GM18861 (cell line): ENCODE data around the gene XPO6.

Experiments
- ATAC-seq: cut with Tn5 transposase; IDR thresholded peaks from one replicate; pipeline ENCODE4 v1.9.1; 2021; ENCODE audit not compliant: unreplicated experiment

Gene XPO6

DNA sequence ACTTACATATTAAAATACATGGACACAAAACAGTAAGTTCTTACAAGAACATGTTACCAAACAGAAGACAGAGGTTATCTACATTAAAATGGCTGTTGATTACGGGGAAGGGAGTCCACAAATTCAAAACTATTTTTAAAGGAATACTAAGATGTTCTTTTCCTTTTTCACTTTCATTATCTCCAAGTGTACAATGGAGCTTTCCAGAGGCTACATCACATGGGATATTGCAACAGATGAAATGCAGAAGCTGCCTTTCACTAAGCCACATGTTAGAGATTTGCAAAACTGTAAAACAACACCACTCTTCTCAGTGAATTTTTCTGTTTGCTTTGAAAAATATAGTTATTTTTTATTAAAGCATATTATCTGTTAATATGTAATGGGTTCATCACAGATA, 53.6 kb downstream of the XPO6 start:
- no peak for ATAC-seq

DNA sequence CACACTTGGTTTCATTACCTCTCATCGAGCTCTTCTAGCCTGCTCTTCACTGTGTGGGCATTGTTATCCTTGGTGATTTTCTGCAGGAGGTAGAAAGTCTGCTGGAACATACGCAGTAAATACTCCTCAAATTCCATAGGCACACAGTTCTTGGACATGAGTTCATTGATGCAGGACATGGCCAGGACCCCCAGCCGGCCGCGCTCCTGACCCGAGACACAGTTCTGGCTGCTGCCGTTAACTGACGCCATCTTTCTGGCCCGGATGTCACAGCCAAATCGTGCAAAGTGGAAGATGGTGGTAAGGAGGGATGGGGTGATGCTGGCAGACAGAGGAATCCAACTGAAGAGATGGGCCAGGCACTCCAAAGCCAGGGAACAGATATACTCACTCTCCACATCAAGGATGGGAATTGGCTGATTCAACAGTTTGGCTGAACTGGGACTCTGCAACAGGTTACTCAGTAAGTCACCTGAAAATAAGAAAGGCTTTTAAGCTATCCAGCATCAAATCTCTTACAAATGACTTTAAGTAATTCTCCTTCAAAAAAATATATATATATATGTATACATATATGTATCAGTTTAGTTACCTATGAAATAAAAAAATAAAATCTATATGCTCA, 55.6 kb downstream of the XPO6 start:
- ATAC-seq: no peak

DNA sequence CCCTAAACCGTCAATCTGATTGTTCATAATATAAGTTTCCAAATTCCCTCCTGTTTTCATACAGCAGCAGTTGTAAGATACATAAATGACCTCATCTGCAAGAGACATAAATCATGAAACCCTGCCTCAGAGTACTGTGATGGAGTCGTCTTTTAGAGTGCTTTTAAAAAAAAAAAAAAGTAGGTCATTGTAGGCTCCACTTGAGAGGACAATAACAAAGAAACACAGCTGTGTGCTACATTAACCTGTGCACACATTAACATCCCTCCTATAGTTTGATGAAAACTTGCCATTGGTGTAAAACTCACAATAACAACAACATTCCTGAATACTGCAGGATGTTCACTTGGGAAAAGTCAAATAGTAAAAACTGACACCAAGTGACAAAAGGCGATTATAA, 56.5 kb downstream of the XPO6 start:
- ATAC-seq: no peak

DNA sequence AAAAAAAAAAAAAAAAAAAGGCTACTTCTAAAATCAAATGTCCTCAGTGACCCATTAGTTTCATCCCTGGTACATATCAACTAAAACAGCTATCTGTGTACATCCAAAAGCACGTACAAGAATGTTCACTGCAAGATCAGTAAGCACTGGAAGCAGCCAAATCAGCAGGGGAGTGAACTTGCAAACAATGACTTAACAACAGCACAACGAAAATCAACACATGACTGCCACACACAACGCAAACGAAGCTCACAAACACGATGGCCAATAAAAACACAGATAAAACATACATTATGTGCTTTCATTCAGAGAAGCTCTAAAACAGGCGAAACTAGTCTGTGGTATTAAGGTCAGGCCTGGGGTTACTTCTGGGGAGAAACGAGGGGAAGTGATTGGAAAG, 60.6 kb downstream of the XPO6 start:
- ATAC-seq: no peak

DNA sequence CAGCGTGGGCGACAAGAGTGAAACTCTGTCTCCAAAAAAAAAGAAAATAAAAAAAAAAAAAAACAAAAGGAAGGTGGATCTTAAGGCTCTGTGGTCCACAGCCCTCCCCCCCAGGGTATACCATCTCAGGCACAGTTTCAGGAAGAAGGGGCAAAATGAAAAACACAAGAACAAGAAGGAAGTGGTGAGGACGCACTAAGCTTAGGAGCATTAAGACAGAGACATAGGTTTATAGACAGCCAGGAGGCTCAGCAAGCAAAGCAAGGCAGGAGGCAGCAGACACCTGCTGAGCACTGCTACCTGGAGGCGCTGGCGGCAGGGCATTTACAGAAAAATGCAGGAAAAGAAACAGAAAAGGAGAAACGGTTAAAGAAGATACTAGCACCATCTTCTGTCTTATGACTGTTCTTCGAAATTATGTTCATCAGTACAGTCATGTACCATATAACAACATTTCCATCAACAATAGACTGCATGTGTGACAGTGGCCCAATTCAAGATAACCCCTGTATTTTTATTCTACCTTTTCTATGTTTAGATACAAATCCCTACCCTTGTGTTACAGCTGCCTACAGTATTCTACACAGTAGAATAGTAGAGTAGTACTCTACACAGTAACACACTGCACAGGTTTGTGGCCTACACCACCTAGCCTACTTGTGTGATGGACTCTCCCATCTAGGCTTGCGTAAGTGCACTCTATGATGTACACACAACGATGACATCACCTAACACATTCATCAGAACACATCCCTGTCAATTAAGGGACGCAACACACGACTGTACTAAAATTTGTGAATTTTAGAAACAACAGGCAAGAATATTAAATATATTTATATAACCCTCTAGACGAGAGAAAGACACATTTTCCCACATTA, 62.5 kb downstream of the XPO6 start:
- no peak for ATAC-seq

DNA sequence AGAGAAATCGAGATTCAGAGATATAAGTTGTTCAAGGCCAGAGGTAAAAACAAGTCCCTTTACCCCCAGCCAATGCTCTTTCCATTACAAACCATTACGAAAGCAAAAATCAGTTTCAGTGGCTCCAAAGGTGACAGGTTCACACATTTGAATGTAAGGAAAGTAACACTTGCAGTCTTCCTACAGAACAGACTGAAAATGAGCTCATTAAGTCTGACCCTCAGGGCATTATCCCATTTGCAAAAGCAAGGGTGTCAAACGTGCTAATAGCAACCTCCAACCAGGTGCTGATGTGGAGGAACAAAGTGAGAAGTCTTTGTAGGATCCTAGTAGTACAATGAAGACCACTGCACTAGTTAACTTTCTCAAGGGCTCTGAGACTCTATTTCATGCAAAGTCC, 65.2 kb downstream of the XPO6 start:
- ATAC-seq: no peak

DNA sequence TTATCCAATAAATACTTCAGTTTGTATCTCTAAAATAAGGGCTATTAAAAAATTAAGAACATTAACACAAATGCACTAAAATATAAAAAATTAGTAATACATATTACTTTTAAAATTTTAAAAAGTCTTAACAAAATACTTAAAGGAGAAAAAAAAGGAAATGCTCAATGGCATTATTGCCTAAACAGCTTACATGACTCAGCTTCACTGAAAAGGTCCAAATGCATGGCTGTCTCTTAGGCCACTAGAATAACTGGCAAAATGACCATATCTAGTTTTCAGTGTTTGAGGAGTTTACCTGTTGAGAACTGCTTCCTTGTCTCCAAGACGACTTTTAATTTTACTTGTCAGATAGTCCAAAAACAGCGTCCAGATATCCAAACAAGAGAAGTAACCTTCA, 66.0 kb downstream of the XPO6 start:
- no peak for ATAC-seq

DNA sequence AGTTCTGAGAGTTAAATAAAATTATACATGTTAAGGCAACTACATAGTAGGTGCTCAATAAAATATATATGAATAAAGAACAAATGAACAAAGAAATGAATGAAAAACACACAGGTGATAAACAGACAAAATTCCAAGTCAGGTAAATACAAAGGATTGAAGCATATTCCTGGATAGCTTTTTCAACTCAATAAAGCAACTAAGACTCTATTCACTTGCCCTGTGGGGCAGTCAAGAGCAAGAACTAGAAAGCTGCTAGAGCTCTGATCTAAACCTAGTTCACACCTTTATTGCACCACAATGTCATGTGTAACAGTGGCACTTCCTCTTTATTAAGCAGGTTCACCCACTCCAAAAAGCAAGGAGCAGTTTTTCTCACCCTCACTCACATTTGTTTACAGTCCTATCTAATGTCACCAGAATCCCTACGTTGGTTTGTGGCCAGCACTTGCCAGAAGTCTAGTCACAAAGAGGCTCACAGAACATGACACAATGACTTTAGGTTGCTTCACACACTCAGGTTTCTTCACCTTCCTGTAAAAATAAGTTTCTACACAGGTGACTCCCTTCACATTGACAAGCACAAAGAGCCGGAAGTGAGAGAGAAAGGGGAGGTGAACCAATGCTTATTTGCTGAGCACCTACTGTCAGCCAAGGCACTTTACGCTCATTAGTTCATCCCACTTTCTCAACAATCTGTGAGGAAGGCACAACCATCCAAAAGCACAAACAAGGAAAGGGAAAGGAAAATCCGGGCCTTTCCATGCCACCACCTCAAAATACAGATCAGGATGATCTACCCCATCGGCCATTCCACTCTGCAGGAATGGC, 70.8 kb downstream of the XPO6 start:
- ATAC-seq: peak; percentile 59

DNA sequence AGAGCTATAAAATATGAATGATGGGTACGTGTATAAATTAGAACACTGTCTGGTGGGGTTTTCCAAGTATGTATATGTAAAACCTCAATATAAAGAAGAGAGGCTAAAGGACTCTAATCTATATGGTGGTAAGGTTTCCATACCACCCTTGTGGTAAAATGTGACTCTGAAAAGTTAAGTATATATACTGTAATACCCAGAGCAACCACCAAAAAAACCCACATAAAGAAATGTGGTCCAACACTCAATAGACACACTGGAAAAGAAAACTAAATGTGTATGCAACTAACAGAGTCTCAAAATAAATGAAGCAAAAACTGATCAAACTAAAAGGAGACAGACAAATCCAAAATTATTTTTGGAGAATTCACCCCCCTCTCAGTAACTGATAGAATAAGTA, 72.2 kb downstream of the XPO6 start:
- ATAC-seq: no peak

DNA sequence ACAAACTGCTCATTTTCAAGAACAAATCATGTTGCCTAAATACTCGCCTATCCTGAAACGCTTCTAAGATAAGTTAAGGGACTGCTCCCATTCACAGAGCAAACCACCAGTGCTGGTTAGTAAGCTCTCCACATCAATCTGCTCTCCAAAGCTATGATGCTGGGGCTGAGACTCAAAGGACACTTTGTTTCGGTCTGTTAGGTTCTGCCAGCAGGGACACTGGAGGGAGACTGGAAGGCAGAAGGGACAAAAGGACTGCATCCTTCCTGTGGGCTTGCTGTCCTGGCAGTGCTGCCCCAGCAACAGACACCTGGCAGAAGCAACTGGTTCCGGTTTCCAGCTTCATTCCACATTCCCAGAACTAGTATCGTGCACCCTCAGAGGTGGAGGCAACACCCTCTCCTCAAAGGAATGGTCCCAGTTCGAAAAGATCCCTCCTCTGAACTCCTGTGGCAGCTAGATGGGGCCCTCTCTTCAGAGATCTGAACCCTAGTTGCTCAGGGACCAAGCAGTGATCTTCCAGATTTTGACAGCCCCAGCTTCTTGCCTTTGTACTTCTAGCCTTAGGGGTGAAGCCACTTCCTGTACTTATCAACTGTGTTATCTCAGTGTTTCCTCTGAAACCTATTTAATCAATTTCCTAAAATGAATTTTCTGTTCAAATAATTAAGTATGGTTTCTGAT, 74.9 kb downstream of the XPO6 start:
- no peak for ATAC-seq

DNA sequence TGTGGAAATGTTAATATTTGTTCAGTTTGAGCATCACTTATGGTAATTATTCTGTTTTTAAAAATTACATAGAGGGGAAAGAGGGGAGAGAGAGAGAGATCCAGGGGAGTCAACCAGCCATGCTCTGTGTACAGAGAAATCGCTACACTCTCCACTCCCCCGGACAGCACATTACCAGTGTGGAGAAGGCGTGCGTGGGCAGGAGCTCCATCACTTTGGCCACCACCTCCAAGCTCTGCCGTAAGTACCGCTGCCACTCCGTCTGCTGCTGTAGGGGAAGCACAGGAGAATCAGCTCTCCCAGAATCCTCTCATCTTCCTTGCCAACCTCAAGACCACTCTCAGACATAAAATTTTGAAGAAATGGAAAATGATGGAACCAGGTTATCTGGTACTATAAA, 78.1 kb downstream of the XPO6 start:
- no peak for ATAC-seq

DNA sequence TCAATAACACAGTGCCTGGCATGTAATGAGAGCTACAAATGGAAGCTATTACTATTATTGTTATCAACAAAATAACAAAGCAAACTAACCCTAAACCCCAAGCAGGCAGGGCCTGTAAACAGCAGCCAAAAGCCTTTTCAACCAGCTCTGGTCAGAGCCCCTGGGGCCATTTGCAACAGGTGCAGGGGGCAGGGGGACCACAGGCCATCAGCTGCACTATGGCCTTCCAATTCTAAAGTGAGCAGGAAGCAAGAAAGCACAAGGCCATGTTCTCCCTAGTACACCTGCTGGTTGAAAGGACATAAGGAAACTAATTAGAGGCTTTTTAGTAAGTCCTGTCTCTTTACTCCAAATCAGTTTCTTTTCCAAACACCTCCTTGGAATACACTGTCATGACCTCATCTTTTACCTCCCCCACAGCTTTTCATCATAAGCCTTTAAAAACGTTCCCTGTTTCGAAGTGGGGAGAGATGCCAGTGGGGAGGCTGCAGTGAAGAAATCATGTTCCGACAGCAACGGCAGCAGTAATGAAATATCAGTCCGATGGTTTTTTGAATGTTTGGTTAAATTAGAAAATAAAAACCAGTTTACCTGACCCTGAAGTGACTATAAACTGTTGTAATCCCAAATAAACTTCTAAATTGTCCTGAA, 79.9 kb downstream of the XPO6 start:
- ATAC-seq: no peak

DNA sequence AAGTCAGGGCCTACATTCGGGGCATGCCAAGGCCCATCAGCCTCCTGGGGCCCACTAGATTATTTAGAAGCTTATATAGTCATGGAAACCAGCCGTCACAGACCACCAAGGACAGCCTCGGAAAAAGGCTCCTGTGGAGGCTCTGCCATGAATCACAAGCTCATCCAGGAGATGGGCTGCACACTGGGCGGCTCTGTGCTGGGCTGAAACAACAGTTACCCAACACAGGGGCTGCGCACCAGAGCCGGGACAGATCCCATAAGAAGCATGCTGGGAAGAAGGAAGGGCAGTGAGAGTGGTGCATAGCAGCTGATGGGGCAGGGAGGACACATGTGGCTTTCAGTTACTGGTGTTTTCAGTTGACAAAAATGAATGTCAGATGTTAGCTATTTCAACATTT, 80.6 kb downstream of the XPO6 start:
- no peak for ATAC-seq

DNA sequence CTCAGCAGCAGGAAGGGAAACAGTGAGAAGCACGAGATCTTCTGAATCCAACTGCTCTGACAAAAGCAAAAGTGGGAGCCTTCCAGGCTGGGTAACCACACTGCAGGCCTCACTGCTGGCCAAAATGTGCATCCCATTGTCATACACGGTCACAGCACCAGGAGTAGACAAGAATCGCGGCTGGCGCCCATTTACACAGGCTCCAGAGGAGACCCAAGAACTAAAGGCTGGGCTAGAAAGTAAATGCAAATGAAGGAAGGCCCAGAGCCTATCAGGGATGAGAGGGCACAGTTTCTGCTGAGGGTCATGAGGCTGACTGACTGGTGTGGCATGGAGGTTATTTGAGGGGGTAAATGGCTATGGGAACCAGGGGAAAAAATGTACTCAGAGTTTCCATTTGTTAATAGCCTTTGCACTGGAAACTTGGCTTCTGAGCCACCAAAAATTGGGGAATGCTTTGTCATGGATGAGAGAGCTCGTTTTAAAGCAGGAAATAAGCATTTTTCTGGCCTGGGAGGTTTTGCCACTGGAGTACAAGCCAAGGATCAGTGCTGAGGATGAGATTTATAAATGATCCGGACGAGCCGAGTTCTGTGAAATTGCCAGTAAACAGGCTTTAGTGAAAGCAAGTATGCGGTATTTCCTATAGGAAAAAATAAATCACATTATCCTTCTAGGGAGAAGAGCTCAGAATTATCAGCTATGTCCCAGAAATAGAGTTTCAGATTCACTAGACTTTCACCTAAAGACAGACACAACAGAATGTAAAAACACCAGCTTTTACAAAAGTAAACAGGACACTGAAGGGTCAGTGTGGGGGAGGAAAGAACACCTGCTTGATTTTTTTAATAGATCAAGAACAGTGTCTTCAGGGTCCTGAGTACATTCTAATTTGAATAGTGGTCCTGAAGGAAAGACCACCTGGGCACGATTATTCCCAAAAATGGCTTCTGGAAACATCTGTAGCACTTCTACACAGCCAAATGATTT, 81.4 kb downstream of the XPO6 start:
- ATAC-seq: no peak

DNA sequence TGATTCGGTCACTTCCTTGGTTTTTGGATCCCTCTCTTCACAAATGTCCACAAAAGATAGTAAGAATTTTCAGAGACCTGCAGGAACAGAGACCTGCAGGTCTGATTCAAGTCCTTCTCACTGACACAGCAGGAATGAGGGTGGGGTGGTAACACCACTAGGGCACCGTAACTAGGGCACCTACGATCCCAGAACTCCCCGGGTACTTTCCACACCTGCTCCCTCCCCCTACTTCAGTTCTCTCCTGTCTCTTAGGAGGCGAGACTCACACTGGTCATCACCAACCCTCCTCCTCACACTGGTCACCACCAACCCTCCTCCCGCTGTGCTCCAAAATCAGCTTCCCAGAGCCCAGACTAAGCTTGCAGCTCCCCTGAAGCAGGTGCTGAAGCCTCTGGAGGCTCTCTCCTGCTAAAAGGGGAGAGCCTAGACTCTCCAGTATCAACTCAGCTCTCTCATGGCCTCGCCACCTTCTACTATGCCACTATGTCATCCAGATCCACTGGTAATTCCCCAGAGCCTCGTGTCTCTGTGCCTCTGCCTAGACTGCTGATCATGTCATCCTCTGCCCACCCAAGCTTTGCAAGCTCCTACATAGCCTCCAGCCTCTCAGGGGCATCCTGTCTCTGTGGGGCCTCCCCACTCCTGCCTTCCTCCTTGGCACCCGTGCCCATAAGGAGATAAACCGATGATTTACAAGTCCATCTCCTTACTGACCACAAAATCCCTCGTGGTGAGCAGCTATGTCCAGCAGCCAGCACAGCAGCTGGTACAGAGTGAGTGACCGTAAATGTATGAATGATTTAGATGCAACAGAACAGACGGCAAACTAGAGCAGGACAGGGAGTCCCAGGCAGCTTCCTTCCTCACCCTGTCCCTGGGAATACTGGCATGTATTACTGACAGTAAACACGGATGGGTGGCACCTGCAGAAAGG, 84.8 kb downstream of the XPO6 start:
- ATAC-seq: no peak

DNA sequence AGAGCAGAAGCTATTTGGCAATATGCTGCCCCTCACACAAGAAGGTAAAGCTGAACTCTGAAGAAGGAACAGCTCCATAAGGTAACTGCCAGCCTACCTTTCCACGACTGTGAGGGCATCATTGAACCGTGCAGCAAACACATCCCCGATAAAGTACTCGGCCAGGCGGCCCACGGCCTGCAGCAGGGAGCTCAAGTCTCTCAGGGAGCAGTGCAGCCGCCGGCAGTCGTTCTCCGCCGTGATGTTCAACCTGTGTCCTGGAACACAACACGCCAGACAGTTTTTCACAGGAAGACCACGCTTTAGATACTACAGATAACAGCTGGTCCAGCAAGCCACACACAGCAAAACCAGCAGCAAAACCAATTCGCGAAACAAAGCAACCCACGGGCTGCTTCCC, 86.2 kb downstream of the XPO6 start:
- ATAC-seq: no peak

DNA sequence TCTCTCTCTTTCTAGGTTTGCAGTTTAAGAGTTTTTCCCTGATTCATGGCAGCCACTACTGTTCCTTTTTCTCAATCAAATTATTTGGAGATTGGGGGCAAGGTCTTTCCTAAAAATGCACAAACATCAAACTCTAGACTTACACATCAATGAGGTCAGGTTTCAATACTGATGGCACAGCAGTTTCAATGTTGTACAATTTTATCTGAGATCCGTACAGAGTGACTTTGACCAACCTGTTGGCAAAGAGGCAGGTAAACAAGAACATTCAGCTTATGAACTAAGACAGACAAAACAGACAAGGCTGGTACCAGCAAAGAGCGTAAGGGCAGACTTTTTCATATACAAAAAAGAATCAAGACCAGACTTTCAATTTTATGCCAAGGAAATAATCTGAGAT, 90.2 kb downstream of the XPO6 start:
- ATAC-seq: no peak

DNA sequence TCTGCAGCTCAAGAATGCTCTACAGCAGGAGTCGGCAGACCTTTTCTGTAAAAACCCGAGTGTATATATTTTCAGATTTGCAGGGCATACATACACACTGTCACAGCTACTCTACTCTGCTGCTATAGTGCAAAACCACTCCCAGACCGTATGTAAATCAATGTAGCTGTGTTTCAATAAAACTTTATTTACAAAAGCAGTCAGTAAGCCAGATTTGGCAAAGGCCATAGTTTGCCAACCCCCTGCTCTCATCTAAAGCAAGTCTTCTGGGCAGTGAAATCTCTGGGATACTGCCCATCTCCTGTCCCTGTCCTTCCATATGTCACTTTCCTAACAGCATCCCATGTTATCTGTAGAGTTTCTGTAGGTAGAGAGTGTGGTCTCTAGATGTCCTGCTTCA, 91.0 kb downstream of the XPO6 start:
- ATAC-seq: no peak

DNA sequence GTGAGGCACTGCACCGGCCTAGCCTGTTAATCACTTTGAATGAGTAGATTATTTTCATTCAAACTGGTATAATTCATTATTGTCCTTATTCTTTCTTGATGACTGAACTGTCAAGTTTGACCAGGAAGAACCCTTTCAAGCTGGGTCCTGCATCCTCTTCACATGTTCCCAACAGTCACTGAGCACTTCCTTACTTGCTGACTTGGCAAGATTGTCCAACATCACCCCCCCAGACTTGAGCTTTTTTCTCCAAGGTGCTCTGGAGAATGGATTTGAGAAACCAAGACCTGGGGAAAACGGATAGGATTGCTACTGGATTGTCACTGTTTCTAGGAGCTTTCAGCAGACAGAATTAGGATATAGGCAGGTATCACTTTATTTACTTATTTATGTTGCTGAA, 93.1 kb downstream of the XPO6 start:
- no peak for ATAC-seq
